GM12864 (cell line): ENCODE results near the gene EWSR1.

ENCODE experiments used
- DNase-seq: peaks from one replicate; pipeline ENCODE4 v3.0.0-alpha.2; 2011; ENCODE audit warnings: low read depth
- H3K4me3 ChIP-seq: 2 replicates; pipeline ENCODE4 v1.5.1; 2011; ENCODE audit warnings: mild to moderate bottlenecking, low read depth, low read length, control low read depth
- CTCF ChIP-seq: IDR thresholded peaks from 2 replicates; pipeline ENCODE4 v1.5.1; 2011; ENCODE audit warnings: low read depth, mild to moderate bottlenecking, moderate library complexity, low read length, control low read depth, inconsistent platforms; ENCODE audit errors: missing control alignments

The EWSR1 gene

GRCh38 chr22:29334696-29335344 lies 66.8 kb downstream of the EWSR1 start:
- no peak for TF ChIP-seq CTCF

GRCh38 chr22:29335656-29336055 lies 67.6 kb downstream of the EWSR1 start:
- H3K4me3 ChIP-seq: no peak overlapping the region
- no peak for DNase-seq
- no peak for TF ChIP-seq CTCF

More at GRCh38 chr22:29334696-29335344, 66.8 kb downstream of the EWSR1 start:
- H3K4me3 ChIP-seq: no peak overlapping the region
- DNase-seq: no peak

GRCh38 chr22:29336751-29337490 lies 68.9 kb downstream of the EWSR1 start:
- TF ChIP-seq CTCF: no peak
- DNase-seq: no peak

DNA sequence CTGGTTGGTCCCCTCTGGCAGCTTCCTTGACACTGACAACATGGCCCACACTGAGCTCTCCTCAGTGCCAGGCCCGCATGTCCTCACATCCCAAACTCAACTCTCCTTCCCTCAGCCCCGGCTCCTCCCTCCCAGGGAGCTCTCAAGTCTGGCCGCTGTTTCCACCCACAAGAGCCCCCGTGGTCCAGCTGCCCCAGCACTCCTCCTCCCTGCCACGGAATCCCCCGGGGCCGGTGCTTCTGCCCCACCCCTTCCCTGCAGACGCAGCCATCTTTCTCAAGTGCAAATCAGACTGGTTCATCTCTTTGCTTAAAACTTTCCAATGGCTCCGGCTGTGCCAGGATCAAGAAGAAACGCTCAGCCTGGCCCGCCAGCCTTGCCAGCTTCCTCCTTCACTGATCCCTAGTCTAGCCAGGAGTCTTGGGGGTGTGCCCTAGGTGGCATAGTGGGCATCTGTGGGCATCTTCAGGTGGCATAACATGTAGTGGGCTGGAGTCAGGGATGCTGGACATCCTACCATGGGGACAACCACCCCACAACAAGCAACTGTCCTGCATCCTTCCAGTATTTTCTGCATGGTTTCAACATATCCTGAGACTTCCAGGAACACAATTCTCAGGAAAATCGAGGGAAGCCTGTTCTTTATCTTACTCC lies 69.7 kb downstream of the EWSR1 start:
- DNase-seq: no peak
- no peak for TF ChIP-seq CTCF
- no peak overlapping the region for H3K4me3 ChIP-seq

More at GRCh38 chr22:29336751-29337490, 68.9 kb downstream of the EWSR1 start:
- H3K4me3 ChIP-seq: no peak overlapping the region

GRCh38 chr22:29338398-29338797 lies 70.3 kb downstream of the EWSR1 start:
- TF ChIP-seq CTCF: no peak
- no peak overlapping the region for H3K4me3 ChIP-seq
- no peak for DNase-seq

- no peak overlapping the region for H3K4me3 ChIP-seq
- DNase-seq: no peak
- no peak for TF ChIP-seq CTCF
Measured at GRCh38 chr22:29339381-29340235, 71.5 kb downstream of the EWSR1 start.
